Measurements from ENCODE around the gene KCNT1.
"Not testable (repeated sequence)": the region's sequence is repeated elsewhere in the genome, so short reads cannot be mapped to it uniquely, and the experiment has no call there.

KCNT1 gene

GRCh38 chr9:135672786-135673185 lies 29.2 kb upstream of the KCNT1 start:
- not testable (repeated sequence) for DNase-seq (ENCODE audit: low read depth)

GRCh38 chr9:135673941-135674340 lies 28.0 kb upstream of the KCNT1 start:
- DNase-seq (ENCODE audit: low read depth), result no peak

GRCh38 chr9:135674977-135675376 lies 27.0 kb upstream of the KCNT1 start:
- DNase-seq (ENCODE audit: low read depth), result no peak

GRCh38 chr9:135676891-135677290 lies 25.1 kb upstream of the KCNT1 start:
- DNase-seq (ENCODE audit: low read depth), result no peak

GRCh38 chr9:135677641-135678168 lies 24.3 kb upstream of the KCNT1 start:
- no peak for DNase-seq (ENCODE audit: low read depth)

- no peak for DNase-seq (ENCODE audit: low read depth)
Measured at GRCh38 chr9:135678236-135679017, 23.6 kb upstream of the KCNT1 start.

GRCh38 chr9:135680056-135680455 lies 21.9 kb upstream of the KCNT1 start:
- DNase-seq (ENCODE audit: low read depth), result no peak

- DNase-seq (ENCODE audit: low read depth), result no peak
Measured at GRCh38 chr9:135681161-135681560, 20.8 kb upstream of the KCNT1 start.

- no peak for DNase-seq (ENCODE audit: low read depth)
Measured at GRCh38 chr9:135683401-135684034, 18.5 kb upstream of the KCNT1 start.

- no peak for DNase-seq (ENCODE audit: low read depth)
Measured at GRCh38 chr9:135684691-135685090, 17.3 kb upstream of the KCNT1 start.

- DNase-seq (ENCODE audit: low read depth), result no peak
Measured at GRCh38 chr9:135687216-135687615, 14.8 kb upstream of the KCNT1 start.

GRCh38 chr9:135689011-135689410 lies 13.0 kb upstream of the KCNT1 start:
- DNase-seq (ENCODE audit: low read depth), result no peak

- no peak for DNase-seq (ENCODE audit: low read depth)
Measured at GRCh38 chr9:135690836-135691570, 11.0 kb upstream of the KCNT1 start.

GRCh38 chr9:135692410-135692809 lies 9.6 kb upstream of the KCNT1 start:
- no peak for DNase-seq (ENCODE audit: low read depth)

- no peak for DNase-seq (ENCODE audit: low read depth)
Measured at GRCh38 chr9:135693265-135693664, 8.7 kb upstream of the KCNT1 start.

GRCh38 chr9:135693771-135694170 lies 8.2 kb upstream of the KCNT1 start:
- no peak for DNase-seq (ENCODE audit: low read depth)

GRCh38 chr9:135694414-135694813 lies 7.6 kb upstream of the KCNT1 start:
- no peak for DNase-seq (ENCODE audit: low read depth)

GRCh38 chr9:135695036-135695435 lies 6.9 kb upstream of the KCNT1 start:
- DNase-seq (ENCODE audit: low read depth), result no peak

GRCh38 chr9:135695642-135696041 lies 6.3 kb upstream of the KCNT1 start:
- DNase-seq (ENCODE audit: low read depth), result no peak

- no peak for DNase-seq (ENCODE audit: low read depth)
Measured at GRCh38 chr9:135696446-135696845, 5.5 kb upstream of the KCNT1 start.

- no peak for DNase-seq (ENCODE audit: low read depth)
Measured at GRCh38 chr9:135697226-135697625, 4.8 kb upstream of the KCNT1 start.

GRCh38 chr9:135698236-135698635 lies 3.7 kb upstream of the KCNT1 start:
- no peak for DNase-seq (ENCODE audit: low read depth)

- no peak for DNase-seq (ENCODE audit: low read depth)
Measured at GRCh38 chr9:135698767-135699166, 3.2 kb upstream of the KCNT1 start.

Measured in GM04503 (cell line).